Panc1 (cell line): ENCODE data around the gene CXCR1. TPM values are rescaled to one million over a fixed set of nuclear protein-coding genes. Genes with fewer than 3 reads are reported as not detected.

Experiments
- ATAC-seq: fragments of 200-7000 bp; cut with Tn5 transposase; 2 replicates; pipeline ENCODE4 v1.9.1; 2020; ENCODE audit warnings: mild to moderate bottlenecking, moderate library complexity
- BruUV-seq: library from RNA; stranded (reverse); fragments of 400-500 nt; replicated peaks from 2 replicates; lab custom pipeline; 2021; lab: Mats Ljungman, UMichigan
- CTCF ChIA-PET: fragments of 300-600 bp; sonication (Branson Sonifier 250); formaldehyde crosslinking; loops from one replicate; lab custom pipeline; 2022; ENCODE audit warnings: antibody characterized with exemption; lab: Charles Lee
- POLR2A ChIA-PET: fragments of 300-600 bp; sonication (Branson Sonifier 250); formaldehyde crosslinking; loops from one replicate; lab custom pipeline; 2022; ENCODE audit warnings: antibody characterized with exemption; lab: Charles Lee
- DNase-seq: peaks from one replicate; pipeline ENCODE4 v3.0.0-alpha.2; 2010; ENCODE audit warnings: low read depth, low spot score
- H3K27ac ChIP-seq: 2 replicates; pipeline ENCODE4 v1.5.1; 2011; ENCODE audit warnings: mild to moderate bottlenecking, low read length, inconsistent platforms
- H3K27me3 ChIP-seq: fragments of 200-500 bp; sonication (Bioruptor generic); 2 replicates; pipeline ENCODE4 v1.6.0; 2014; ENCODE audit warnings: low read length, inconsistent platforms; ENCODE audit not compliant: control insufficient read depth, insufficient read depth
- H3K36me3 ChIP-seq: fragments of 200-500 bp; sonication (Bioruptor generic); 2 replicates; pipeline ENCODE4 v1.5.1; 2014; ENCODE audit warnings: inconsistent platforms, mild to moderate bottlenecking, low read length, moderate library complexity; ENCODE audit not compliant: control insufficient read depth, insufficient read depth
- H3K4me1 ChIP-seq: 2 replicates; pipeline ENCODE4 v1.5.1; 2011; ENCODE audit warnings: inconsistent platforms, mild to moderate bottlenecking, low read length, moderate library complexity; ENCODE audit not compliant: control insufficient read depth, insufficient read depth
- H3K4me3 ChIP-seq, 2 experiments: 2 replicates each; pipeline ENCODE4 v1.5.1; 2011 to 2012; ENCODE audit warnings: low read depth in 2 of 2, low read length in 2 of 2, mild to moderate bottlenecking in 2 of 2, inconsistent platforms in 1 of 2, moderate library complexity in 1 of 2
- H3K9me3 ChIP-seq: fragments of 200-500 bp; sonication (Bioruptor generic); 2 replicates; pipeline ENCODE4 v1.5.1; 2014; ENCODE audit warnings: low read depth, mild to moderate bottlenecking, inconsistent platforms, low read length, moderate library complexity; ENCODE audit not compliant: control insufficient read depth, insufficient read depth
- POLR2AphosphoS5 ChIP-seq: IDR thresholded peaks from 2 replicates; pipeline ENCODE4 v1.6.1; 2012; ENCODE audit warnings: mild to moderate bottlenecking, low read depth, low read length, moderate library complexity
- SIN3A ChIP-seq: IDR thresholded peaks from 2 replicates; pipeline ENCODE4 v1.6.1; 2012; ENCODE audit warnings: low read depth, mild to moderate bottlenecking, low read length, moderate library complexity, borderline replicate concordance; ENCODE audit not compliant: insufficient read depth
- TCF7L2 ChIP-seq: IDR thresholded peaks from 2 replicates; pipeline ENCODE4 v1.6.1; 2011; ENCODE audit warnings: mild to moderate bottlenecking, low read depth, low read length, inconsistent platforms
- in situ Hi-C: cut with HindIII; loops from 2 replicates; pipeline ENCODE4 v1.10.0; 2016; ENCODE audit warnings: low sequenced_read_pairs, low pct_unique_long_range_greater_than_20kb
- intact Hi-C: fragments of 100-400 bp; cut with micrococcal nuclease; formaldehyde crosslinking; loops from one replicate; pipeline ENCODE4 v1.10.0; 2022; ENCODE audit not compliant: unreplicated experiment
- total RNA-seq: library from RNA; stranded (reverse); gene quantifications from one replicate; pipeline ENCODE4 v1.2.1, GENCODE V29; 2021; ENCODE audit not compliant: unreplicated experiment
- TF ChIP-seq, protein P1 (sequence below): fragments of 450-650 bp; IDR thresholded peaks from 2 replicates; pipeline ENCODE4 v1.5.1; 2017; ENCODE audit warnings: mild to moderate bottlenecking
- TF ChIP-seq, protein P2 (sequence below), 2 experiments: IDR thresholded peaks; 2 replicates each; pipeline ENCODE4 v1.6.1; 2011 to 2012; ENCODE audit warnings: low read depth in 2 of 2, control low read depth in 1 of 2, low read length in 1 of 2, mild to moderate bottlenecking in 1 of 2, moderate library complexity in 1 of 2; ENCODE audit not compliant: insufficient read depth in 1 of 2

CXCR1 gene
- total RNA-seq, 1 experiment from 2014 or later = not detected

DNA sequence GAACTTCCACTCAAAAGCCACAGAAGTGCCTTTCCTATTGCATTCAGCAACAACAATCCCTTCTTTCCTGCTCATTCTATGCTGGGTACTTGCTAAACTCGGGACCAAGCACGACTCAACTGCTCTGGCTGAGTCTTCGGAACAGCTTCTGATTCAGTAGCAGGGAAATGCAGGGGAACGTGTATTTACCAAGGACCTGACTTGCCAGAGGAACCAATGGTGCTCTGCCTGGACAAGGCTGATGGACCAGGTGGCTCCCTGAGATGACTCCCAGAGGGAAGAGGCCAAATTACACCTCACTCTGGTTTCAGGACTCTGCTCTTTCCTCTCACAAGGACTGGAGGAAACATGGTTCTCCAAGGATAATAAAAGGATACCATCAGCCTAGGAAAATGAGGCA, 28.7 kb downstream of the CXCR1 start:
- Histone ChIP-seq H3K4me1 (no peaks in the 10 kb centered on the region), H3K9me3 (no peaks in the 10 kb centered on the region), H3K36me3 (no peaks in the 10 kb centered on the region), H3K27ac (no peak overlapping the region), H3K27me3 (peaks cover 7% of the 10 kb centered on the region), H3K4me3 (no peak overlapping the region)
- ATAC-seq = no peak; the same call in 1 of the 2 replicates
- intact Hi-C loops = no loop called here
- in situ Hi-C loops = no loop called here
- no peak for DNase-seq
- no TSS peak for BruUV-seq
- POLR2A ChIA-PET = no interaction called here
- TF ChIP-seq, protein P1, sequence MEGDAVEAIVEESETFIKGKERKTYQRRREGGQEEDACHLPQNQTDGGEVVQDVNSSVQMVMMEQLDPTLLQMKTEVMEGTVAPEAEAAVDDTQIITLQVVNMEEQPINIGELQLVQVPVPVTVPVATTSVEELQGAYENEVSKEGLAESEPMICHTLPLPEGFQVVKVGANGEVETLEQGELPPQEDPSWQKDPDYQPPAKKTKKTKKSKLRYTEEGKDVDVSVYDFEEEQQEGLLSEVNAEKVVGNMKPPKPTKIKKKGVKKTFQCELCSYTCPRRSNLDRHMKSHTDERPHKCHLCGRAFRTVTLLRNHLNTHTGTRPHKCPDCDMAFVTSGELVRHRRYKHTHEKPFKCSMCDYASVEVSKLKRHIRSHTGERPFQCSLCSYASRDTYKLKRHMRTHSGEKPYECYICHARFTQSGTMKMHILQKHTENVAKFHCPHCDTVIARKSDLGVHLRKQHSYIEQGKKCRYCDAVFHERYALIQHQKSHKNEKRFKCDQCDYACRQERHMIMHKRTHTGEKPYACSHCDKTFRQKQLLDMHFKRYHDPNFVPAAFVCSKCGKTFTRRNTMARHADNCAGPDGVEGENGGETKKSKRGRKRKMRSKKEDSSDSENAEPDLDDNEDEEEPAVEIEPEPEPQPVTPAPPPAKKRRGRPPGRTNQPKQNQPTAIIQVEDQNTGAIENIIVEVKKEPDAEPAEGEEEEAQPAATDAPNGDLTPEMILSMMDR = no peak
- TF ChIP-seq TCF7L2 (no peak), POLR2AphosphoS5 (no peak), SIN3A (no peak)
- TF ChIP-seq, protein P2, sequence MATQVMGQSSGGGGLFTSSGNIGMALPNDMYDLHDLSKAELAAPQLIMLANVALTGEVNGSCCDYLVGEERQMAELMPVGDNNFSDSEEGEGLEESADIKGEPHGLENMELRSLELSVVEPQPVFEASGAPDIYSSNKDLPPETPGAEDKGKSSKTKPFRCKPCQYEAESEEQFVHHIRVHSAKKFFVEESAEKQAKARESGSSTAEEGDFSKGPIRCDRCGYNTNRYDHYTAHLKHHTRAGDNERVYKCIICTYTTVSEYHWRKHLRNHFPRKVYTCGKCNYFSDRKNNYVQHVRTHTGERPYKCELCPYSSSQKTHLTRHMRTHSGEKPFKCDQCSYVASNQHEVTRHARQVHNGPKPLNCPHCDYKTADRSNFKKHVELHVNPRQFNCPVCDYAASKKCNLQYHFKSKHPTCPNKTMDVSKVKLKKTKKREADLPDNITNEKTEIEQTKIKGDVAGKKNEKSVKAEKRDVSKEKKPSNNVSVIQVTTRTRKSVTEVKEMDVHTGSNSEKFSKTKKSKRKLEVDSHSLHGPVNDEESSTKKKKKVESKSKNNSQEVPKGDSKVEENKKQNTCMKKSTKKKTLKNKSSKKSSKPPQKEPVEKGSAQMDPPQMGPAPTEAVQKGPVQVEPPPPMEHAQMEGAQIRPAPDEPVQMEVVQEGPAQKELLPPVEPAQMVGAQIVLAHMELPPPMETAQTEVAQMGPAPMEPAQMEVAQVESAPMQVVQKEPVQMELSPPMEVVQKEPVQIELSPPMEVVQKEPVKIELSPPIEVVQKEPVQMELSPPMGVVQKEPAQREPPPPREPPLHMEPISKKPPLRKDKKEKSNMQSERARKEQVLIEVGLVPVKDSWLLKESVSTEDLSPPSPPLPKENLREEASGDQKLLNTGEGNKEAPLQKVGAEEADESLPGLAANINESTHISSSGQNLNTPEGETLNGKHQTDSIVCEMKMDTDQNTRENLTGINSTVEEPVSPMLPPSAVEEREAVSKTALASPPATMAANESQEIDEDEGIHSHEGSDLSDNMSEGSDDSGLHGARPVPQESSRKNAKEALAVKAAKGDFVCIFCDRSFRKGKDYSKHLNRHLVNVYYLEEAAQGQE (IDR thresholded peaks at IDR 0.05; ENCODE audit: insufficient read depth in 1 of 2, low read depth in 2 of 2, low read length in 1 of 2) = no peak
- CTCF ChIA-PET = no interaction called here

DNA sequence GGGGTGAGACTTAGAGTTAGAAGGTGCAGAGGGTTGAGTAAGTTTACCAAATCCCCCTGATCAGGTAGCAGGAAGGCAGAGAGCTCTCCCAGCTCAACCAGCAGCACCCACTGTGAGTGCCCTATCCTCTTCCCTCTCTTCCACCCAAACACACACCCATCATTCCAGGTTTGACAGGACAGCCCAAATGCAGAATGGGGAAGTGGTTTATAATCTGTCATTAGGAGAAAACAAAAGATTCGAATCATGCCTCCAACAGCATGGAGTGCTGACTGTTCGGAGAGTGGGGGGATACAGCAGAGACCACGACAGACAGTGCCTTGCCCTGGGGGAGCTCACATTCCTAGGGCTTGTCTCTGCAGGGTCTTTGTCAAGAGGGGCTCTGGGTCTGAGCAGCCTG, 29.2 kb downstream of the CXCR1 start:
- no peaks in the 10 kb centered on the region for H3K9me3 ChIP-seq
- DNase-seq (no peak), ATAC-seq (no peak)
- in situ Hi-C loops (no loop called here), intact Hi-C loops (no loop called here)
- no peaks in the 10 kb centered on the region for H3K36me3 ChIP-seq
- no TSS peak for BruUV-seq
- CTCF ChIA-PET = no interaction called here
- peaks cover 7% of the 10 kb centered on the region for H3K27me3 ChIP-seq
- H3K27ac ChIP-seq = no peak overlapping the region
- TF ChIP-seq TCF7L2 (no peak), POLR2AphosphoS5 (no peak), SIN3A (no peak)
- TF ChIP-seq, protein P2 (IDR thresholded peaks at IDR 0.05; ENCODE audit: insufficient read depth in 1 of 2, low read depth in 2 of 2, low read length in 1 of 2) = no peak
- TF ChIP-seq, protein P1 = no peak
- POLR2A ChIA-PET = no interaction called here
- no peak overlapping the region for H3K4me3 ChIP-seq
- H3K4me1 ChIP-seq = no peaks in the 10 kb centered on the region
